GM21529 (cell line): ENCODE measurements around the gene TSPYL4.

Experiments
- ATAC-seq: cut with Tn5 transposase; IDR thresholded peaks from one replicate; pipeline ENCODE4 v1.9.1; 2021; ENCODE audit not compliant: unreplicated experiment

The TSPYL4 gene

GRCh38 chr6:116271149-116271708 lies 17.4 kb upstream of the TSPYL4 start:
- no peak for ATAC-seq

DNA sequence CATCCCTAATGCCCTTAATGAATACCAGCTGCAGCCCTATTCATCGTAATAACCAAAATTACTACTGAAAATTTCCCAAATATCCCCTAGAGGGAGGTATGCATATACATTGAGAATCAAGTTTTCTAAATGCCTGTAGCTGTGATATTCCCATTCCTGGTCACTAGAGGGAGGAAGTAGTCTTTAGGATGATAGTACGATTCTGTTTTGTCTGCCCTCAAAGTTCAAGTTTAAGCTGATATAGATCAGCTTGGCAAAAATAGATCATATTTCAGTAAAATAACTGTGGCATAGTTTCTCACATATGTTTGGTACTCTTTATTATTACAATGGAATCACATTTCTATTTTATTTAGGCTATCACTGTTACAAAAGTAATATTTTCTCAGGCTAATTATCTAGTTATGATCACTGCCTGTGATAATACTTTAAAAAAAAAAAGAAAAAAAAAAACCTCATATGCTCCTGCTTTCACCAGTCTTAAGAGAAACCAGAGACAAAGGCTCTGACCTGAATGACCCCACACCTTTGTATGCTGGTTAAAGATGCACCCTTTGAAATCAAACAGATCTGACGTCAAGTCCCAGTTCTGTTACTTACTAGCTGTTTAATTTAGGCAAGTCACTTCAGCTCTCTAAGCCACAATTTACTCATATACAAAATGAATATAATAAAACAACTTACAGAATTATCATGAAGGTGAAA lies 14.9 kb upstream of the TSPYL4 start:
- ATAC-seq: peak; percentile 96

DNA sequence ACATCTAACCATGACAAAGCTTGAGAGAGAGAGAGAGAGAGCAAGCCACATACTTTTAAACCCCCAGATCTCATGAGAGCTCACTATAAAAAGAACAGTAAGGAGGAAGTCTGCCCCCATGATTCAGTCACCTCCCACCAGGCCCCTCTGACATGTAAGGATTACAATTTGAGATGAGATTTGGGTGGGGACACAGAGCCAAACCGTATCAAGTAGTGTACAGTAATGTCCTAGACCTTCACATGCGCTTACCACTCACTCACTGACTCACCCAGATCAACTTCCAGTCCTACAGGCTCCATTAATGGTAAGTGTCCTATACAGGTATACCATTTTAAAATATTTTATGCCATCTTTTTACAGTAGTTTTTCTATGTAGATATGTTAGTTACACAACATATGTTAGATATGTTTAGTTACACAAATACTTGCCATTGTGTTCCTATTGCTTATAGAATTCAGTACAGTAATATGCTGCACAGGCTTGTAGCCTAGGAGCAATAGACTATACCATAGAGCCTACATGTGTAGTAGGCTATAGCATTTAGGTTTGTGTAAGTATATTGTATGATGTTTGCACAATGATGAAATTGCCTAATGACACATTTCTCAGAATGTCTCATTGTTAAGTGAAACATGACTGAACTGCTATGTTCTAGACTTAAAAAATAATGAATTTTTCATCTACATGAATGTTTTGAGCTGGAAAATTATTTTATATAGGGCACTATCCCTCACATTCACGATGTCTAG lies 14.1 kb upstream of the TSPYL4 start:
- no peak for ATAC-seq

DNA sequence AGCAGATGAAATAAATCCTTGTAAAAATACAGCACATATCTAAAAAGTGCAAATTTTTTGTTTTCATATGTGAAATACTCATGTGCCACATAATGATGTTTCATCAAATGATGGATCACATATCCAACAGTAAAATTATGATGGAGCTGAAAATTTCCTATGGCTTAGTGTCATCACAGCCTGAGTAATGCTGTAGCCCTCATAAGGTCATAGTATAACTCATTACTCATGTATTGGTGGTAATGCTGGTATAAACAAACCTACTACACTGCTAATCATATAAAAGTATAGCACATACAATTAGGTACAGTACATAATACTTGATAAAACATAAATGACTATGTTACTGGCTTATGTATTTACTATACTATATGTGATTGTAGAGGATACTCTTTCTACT lies 12.9 kb upstream of the TSPYL4 start:
- no peak for ATAC-seq

- ATAC-seq: no peak
Measured at GRCh38 chr6:116265041-116265829, 11.4 kb upstream of the TSPYL4 start.

DNA sequence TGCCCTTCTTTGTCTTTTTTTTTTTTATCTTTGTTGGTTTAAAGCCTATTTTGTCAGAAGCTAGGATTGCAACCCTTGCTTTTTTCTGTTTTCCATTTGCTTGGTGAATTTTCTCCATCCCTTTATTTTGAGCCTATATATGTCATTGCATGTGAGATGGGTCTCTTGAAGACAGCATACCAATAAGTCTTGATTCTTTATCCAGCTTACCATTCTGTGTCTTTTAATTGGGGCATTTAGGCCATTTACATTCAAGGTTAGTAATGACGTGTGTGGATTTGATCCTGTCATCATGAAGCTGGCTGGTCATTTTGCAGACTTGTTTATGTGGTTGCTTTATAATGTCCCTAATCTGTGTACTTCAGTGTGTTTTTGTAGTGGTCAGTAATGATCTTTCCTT lies 9.5 kb upstream of the TSPYL4 start:
- ATAC-seq: no peak

DNA sequence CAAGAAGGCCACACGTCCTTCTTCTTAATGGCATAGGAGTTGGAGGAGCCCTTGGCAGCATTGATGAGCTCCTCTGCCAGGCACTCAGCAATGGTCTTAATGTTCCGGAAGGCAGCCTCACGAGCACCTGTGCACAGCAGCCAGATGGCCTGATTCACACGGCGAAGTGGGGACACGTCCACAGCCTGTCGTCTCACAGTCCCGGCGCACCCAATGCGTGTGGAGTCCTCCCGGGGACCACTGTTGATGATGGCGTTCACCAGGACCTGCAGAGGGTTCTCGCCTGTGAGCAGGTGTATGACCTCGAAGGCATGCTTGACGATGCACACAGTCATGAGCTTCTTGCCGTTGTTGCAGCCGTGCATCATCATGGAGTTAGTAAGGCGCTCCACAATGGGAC lies 4.6 kb upstream of the TSPYL4 start:
- ATAC-seq: no peak

GRCh38 chr6:116256694-116257093 lies 2.8 kb upstream of the TSPYL4 start:
- ATAC-seq: no peak

DNA sequence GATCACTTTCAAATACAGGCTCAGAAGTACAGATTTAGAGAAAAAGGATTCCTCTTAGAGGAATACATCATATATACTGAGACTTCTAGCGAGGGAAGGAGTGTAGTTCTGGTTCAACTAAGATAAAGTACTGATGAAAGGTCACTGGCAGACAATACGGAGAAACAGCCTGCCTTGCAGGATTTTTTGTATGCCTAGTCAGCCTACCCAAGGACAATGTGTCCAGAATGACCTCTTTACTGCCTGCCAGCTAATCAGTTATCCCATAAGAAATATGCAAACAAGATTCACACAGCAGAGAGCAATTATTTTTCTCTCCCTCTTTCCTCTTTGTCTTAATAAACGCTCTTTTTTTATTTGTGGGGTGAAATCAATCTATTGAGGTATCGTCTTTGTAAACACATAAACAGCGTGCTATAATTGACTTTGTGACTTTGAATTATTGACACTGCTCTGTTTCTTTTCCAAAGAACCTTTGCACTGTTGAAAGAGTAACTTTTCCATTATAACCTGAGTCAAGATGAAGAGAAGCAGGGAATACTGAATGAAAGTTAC lies 1.4 kb upstream of the TSPYL4 start:
- no peak for ATAC-seq

DNA sequence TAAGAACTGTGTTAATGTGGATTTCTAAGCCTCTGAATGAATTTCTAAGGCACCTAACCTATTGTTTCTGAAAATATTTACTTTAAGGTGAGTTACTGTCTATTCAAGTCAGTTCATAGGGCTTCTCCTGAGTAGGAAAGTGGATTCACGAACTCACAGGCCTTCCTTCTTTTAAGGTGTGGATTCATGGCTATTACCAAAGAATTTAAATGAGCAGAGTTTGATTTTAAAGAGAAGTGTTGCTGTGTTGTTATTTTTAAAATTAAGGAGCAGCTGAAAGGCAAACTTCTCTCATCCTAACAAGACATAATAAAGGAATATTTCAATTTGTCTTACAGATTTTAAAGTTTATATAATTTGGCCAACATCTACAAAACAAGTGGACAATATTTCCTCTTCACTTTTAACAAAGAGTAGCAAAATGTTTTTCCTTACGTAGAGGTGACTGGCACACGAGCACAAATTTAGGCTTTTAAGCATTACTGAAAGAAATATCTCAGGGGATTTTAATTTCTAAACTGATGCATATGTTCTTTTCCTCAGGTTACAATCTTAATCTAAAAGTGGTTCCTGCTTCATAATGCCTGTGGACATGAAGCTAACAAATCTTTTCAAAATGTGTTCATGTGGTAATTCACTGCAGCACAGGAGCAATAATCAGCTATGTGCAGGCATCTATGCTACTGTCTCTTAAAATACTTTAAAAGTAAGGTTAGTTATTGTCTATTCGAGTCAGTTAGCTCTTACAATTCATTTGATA lies 602 bp upstream of the TSPYL4 start:
- ATAC-seq: peak; percentile 29

- no peak for ATAC-seq
Measured at GRCh38 chr6:116253188-116253504, 729 bp downstream of the TSPYL4 start.

GRCh38 chr6:116251568-116252384 lies 2.1 kb downstream of the TSPYL4 start:
- no peak for ATAC-seq

- no peak for ATAC-seq
Measured at GRCh38 chr6:116248577-116248976, 5.3 kb downstream of the TSPYL4 start.

- ATAC-seq: no peak
Measured at GRCh38 chr6:116247285-116247684, 6.6 kb downstream of the TSPYL4 start.

DNA sequence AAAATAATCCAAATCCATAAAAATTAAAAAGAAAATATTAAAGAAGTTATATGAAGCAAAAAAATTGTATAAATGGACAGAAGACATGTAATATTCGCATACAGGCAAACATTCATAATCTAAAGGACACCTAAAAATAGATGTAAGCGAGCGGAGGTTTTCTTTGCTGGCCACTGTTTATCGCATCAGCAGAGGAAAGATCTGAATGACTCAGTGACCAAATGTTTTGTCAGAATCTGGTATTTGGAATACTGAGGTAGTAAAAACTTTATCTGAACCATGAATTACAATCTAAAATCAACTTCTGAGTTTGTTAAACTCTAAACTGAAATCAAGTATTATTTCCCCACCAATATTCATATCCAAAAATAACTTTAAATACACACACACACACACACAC lies 7.8 kb downstream of the TSPYL4 start:
- no peak for ATAC-seq

DNA sequence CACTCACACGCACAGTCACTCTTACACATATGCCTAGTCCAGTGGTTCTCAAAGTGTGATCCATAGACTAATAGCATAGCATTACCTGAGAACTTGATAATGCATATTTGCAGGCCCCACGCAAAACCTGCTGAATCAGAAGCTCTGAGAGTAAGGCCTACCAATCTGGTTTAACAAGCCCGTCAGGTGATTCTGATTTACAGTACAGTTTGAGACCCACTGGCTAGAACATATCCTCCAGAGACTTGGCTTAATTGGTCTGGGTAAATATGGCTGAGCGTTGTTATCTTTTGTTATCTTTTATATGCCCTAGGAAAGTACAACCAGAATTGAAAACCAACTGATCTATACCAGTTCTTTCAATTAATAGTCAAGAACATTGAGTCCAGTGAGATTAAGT lies 9.6 kb downstream of the TSPYL4 start:
- ATAC-seq: no peak

GRCh38 chr6:116239856-116240255 lies 14.0 kb downstream of the TSPYL4 start:
- no peak for ATAC-seq

DNA sequence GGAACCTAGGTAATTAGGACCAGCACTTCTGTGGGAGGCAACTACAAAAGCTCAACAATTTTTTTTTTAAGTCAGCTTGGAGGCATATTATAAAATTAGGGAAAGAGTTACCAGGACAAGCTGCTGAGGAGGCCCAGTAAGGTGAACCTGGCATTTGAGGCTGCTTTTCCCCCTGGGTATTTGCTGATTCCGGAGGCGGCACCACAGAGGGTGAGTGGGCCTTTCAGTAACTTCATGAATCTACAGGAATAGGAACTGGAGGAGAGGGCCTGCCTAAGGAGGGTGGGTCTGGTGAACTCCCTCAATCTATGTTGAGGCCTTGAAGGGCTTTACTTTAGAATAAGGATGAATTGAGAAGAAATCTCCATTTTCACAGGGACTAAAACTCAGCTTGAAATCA lies 14.6 kb downstream of the TSPYL4 start:
- no peak for ATAC-seq

- ATAC-seq: no peak
Measured at GRCh38 chr6:116238083-116238482, 15.8 kb downstream of the TSPYL4 start.

DNA sequence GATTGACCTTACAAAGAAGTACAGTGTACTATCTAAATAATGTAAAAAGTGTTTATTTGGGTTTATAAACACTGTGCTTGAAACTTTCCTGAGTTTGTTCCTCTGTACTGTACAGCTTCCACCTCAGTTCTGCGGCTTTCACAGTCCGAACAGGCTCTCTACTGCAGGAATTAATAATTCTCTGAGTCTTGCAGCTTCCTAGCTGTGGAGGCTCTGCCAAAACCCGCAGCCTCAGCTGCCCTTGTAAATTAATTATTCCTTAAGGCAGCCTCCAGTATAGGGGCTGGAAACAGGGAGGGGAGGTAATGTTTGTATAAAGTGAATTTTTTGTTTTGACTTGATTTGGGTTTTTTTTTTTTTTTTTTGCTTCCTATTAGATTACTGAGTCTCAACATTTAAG lies 19.2 kb downstream of the TSPYL4 start:
- ATAC-seq: no peak
